Kidney tubule cell (primary cell): ENCODE measurements around the gene CTRL.
A peak's percentile ranks its signal among the peaks of the same experiment; 100 is the strongest.

Source experiments
- DNase-seq: peaks from one replicate; pipeline ENCODE4 v3.0.0-alpha.2; 2018; ENCODE audit warnings: low spot score

CTRL gene

DNA sequence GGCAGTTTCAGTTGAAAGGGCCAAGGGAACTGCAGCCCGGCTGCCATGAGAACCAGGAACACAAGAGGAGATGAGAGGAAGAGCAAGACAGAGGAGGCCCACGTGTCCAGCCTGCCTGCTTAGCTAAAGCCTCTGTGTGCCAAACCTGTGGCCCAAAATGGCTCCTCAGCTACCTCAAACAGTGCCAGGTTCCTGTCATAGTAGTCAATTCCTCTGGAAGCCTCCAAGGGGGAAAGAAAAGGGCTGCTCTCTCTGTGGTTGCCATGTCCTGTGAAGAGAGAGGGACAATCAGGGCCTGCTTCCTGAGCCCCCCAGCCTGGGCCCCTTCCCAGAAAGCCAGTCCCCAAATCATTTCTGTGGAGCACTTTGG is 31.6 kb upstream of the CTRL start:
- DNase-seq = no peak

GRCh38 chr16:67962135-67962534 is 30.5 kb upstream of the CTRL start:
- DNase-seq = no peak

- peak; percentile 61 for DNase-seq
These were observed 29.9 kb upstream of the CTRL start for GRCh38 chr16:67961551-67961957.

DNA sequence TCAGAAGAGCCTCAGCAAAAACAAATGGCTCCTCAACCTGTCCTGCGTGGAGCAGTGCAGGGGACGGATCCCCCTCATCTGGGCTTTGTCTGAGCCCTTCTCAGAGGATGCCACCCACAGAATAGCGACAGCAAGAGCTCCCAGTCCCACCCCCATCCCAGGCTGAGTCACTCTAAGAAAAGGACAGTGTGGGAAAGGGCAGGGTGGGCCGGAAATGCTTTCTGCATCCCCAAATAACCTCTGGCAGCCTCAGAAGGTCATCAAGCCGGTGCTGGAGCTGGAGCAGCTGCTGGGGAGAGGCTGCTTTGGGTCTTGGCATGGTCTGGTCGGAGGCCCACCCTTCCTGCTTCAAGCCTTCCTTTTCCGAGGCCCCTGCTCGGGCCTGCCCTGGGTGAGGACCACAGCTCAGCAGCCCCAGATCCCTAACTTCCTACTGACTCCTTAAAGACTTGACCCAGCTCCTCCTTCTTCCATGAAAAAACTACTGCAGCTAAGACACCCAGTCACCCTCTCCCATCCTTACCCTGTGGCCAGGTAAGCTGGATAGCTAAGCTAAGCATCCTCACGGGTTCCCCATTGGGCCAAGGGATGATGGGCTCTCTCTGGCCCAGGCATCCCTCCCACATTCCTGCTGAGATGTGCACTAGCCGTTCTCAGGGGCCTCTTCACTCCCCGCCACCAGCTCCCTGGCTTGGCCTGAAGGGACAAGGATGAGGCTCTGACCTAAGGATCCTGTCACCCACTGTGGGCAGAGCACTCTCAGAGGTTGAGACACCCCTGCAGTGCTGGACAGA is 28.1 kb upstream of the CTRL start:
- no peak for DNase-seq

GRCh38 chr16:67957622-67958021 is 26.0 kb upstream of the CTRL start:
- DNase-seq = no peak

DNA sequence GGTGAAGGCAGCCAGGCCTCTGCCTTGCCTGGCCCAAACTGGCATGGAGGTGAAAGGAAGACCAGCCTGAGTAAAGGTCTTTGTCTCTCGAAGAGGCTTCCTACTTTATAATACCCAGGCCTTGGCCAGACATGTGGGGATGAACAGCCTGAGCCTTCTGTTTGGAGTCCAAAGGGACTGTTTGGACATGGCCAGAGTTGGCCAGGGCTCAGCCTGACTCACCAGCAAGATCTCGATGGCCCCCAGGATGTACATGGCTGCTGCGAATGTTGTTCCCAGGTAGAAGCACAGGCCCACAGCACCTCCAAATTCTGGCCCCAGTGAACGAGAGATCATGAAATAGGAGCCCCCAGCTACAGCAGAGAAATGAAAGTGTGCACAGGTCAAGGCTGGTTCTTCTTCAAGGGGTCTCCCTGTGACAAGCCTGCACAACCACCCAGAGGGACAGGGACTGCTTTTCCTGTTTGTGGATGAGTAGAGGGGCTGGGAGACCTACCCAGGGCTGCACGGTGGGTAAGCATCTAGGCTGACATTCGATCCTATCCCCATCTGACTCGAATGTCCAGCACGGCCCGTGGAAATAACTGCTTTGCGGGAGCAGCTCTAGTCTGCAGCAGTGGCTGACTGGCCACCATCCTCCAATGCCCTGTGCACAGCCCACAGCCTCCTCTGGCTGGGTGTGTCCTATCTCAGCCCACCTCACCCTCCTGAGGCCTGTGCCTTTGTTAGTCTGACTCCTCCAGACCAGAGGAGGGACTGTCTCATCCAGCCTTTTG is 22.9 kb upstream of the CTRL start:
- DNase-seq = no peak

GRCh38 chr16:67953641-67954375 is 22.1 kb upstream of the CTRL start:
- DNase-seq = no peak

GRCh38 chr16:67951485-67951884 is 19.8 kb upstream of the CTRL start:
- no peak for DNase-seq

DNA sequence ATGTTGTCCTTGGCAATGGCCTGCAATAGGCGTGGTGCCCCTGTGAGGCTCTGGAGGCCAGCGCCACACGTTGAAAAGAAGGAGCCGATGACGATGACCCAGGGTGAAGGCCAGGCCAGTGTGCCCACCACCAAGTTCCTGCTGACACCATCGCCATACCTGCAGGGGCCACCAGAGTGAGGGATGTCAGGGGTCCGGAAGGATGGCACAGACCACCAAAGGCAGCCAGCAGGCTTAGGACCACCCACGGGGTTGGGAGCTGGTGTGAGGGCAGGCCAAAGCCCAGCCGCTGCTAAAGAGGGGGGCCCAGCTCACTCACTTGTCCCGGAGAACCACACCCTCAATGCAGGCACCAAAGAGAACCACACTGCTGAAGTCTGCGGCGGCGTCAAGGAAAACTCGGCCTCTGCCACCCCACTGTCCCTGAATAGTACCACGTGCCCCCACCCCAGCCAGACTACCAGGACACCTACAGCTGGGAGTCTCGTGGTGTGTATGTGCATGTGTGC is 18.7 kb upstream of the CTRL start:
- DNase-seq = no peak

GRCh38 chr16:67949645-67950044 is 18.0 kb upstream of the CTRL start:
- no peak for DNase-seq

- no peak for DNase-seq
These were observed 16.4 kb upstream of the CTRL start for GRCh38 chr16:67948015-67948414.

- DNase-seq = no peak
These were observed 15.4 kb upstream of the CTRL start for GRCh38 chr16:67946966-67947558.

DNA sequence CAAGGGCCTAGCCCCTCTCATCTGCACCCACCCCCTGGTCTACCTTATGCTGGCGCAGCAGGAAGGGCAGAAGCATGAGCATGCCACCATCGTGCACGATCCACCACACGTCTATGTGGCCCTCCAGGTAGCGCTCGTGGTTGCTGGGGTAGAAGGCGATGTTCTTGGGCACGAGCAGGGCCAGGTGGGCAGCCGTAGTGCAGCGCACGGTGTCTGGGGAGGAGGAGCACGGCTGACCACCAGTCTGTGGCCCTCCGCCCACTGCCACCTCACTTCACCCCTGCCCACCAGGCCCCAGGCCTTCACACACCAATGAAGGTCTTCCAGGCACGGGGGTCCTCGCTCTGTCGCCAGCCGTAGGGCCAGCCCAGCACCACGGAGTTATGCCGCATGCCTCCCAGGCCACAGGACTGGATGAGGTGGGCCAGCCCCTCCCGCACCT is 14.5 kb upstream of the CTRL start:
- DNase-seq = no peak

DNA sequence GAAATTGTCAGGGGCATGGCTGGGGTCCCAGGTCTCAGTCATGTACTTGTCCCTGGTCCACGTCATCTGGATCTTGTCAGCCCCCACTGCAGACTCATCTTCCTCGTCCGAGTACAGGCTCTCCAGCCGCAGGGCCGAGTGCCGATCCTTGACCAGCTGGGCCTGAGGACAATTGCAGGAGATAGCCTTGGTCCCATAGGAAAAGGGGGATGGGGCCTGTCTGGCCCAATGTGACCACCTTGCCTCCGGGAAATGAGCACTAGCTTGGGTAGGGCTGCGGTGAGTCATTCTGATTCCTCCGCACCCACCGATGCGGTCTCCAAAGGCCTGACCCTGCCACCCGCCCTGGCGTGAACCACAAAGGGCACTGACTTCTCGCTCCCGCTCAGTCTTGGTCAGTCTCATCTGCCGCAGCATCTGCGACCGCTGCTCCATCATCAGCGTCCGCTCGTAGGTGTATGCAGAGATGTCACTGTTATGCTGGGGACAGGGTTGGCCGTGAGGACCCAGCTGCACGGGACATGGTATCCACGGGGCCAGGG is 13.8 kb upstream of the CTRL start:
- no peak for DNase-seq

GRCh38 chr16:67944690-67945391 is 13.2 kb upstream of the CTRL start:
- no peak for DNase-seq

- no peak for DNase-seq
These were observed 12.2 kb upstream of the CTRL start, which contains the start of gene LCAT for GRCh38 chr16:67943619-67944504. LCAT (minus strand) TSS chr16:67944120; CDS start chr16:67944101, 19 bp downstream.

GRCh38 chr16:67943256-67943618 is 11.6 kb upstream of the CTRL start:
- DNase-seq = no peak

GRCh38 chr16:67942510-67943255 is 11.0 kb upstream of the CTRL start:
- no peak for DNase-seq

GRCh38 chr16:67942200-67942509 is 10.5 kb upstream of the CTRL start:
- peak; percentile 43 for DNase-seq
